Gastrocnemius medialis (tissue), 4 donors: ENCODE measurements around the gene MCAM. TPM values are rescaled to one million over a fixed set of nuclear protein-coding genes. Genes with fewer than 3 reads are reported as not detected.

ENCODE experiments used
- ATAC-seq, 2 donors: fragments of 150-250 bp; one replicate each; pipeline ENCODE4 v1.9.1; 2016
- DNase-seq, 2 donors: peaks; one replicate each; pipeline ENCODE4 v3.0.0-alpha.2; 2019
- H3K27ac ChIP-seq, 4 donors: fragments of 200-600 bp; sonication (generic); 1 replicate in 1 of 4; 2 replicates in 3 of 4; pipeline ENCODE4 v1.5.1; 2016 to 2018; ENCODE audit warnings: mild to moderate bottlenecking in 2 of 4, moderate library complexity in 1 of 4
- H3K27me3 ChIP-seq, 3 donors: fragments of 200-600 bp; sonication (generic) in 2 of 3; 1 replicate in 1 of 3; 2 replicates in 2 of 3; pipeline versions ENCODE4 v1.5.1 to v1.6.0; 2016 to 2019; ENCODE audit warnings: mild to moderate bottlenecking in 1 of 3, moderate library complexity in 1 of 3
- H3K36me3 ChIP-seq, 2 donors: fragments of 200-600 bp; sonication (generic) in 1 of 2; one replicate each; pipeline ENCODE4 v1.5.1; 2017 to 2018
- H3K4me1 ChIP-seq, 2 donors: fragments of 200-600 bp; sonication (generic) in 1 of 2; one replicate each; pipeline ENCODE4 v1.5.1; 2016 to 2017; ENCODE audit warnings: mild to moderate bottlenecking in 2 of 2
- H3K4me3 ChIP-seq, 4 donors: fragments of 200-600 bp; sonication (generic) in 3 of 4; 1 replicate in 1 of 4; 2 replicates in 3 of 4; pipeline ENCODE4 v1.5.1; 2016 to 2019; ENCODE audit warnings: mild to moderate bottlenecking in 2 of 4
- H3K9me3 ChIP-seq, 3 donors: fragments of 200-600 bp; sonication (generic) in 2 of 3; 1 replicate in 1 of 3; 2 replicates in 2 of 3; pipeline ENCODE4 v1.5.1; 2016 to 2019
- CTCF ChIP-seq, 5 experiments: fragments of 450-650 bp in 3 of 5; fragments of 200-600 bp in 2 of 5; sonication (generic) in 2 of 5; IDR thresholded peaks in 4 of 5; conservative IDR thresholded peaks in 1 of 5; 1 replicate in 4 of 5; 2 replicates in 1 of 5; pipeline ENCODE4 v1.5.1; 2016 to 2019; ENCODE audit warnings: antibody characterized with exemption in 5 of 5, mild to moderate bottlenecking in 3 of 5, moderate library complexity in 3 of 5
- POLR2A ChIP-seq, 2 donors: fragments of 450-650 bp; IDR thresholded peaks; one replicate each; pipeline ENCODE4 v1.6.1; 2017; ENCODE audit warnings: antibody characterized with exemption in 2 of 2, mild to moderate bottlenecking in 2 of 2, moderate library complexity in 2 of 2
- in situ Hi-C, 4 donors: fragments of 200-750 bp; cut with MboI; loops; one replicate each; pipeline versions ENCODE4 v1.15.0 to v1.8.0; 2017; ENCODE audit warnings: low sequenced_read_pairs in 4 of 4
- intact Hi-C: fragments of 100-400 bp; cut with DNase I; formaldehyde crosslinking; loops from one replicate; pipeline ENCODE4 v1.15.1; 2023; ENCODE audit warnings: low total_unique reads
- total RNA-seq, 4 donors: library from RNA; depleted of rRNA; stranded (reverse); fragments of >200 nt; gene quantifications; one replicate each; pipeline versions ENCODE4 v1.1.0 to v1.2.3, GENCODE V29; 2016

The MCAM gene
- total RNA-seq, 4 donors from 2014 or later = 22.6 to 193 (median 123) TPM

- TF ChIP-seq CTCF (IDR thresholded peaks at IDR 0.05 in 4 of 5, conservative IDR thresholded peaks at IDR 0.05 in 1 of 5) (no peak), POLR2A (IDR thresholded peaks at IDR 0.05) (no peak)
- peaks cover 5 to 11% (median 8%) of the 10 kb centered on the region in 3 donors for H3K27me3 ChIP-seq
- no peaks in the 10 kb centered on the region for H3K9me3 ChIP-seq
- H3K4me1 ChIP-seq = peaks cover 27 to 34% of the 10 kb centered on the region in 2 donors
- H3K27ac ChIP-seq = no peak overlapping the region
- in situ Hi-C loops = no loop called here
- ATAC-seq (no peak), DNase-seq (peak in 1 of 2 donors; percentile 18)
- no peak overlapping the region for H3K4me3 ChIP-seq
- no peaks in the 10 kb centered on the region for H3K36me3 ChIP-seq
- intact Hi-C loops = loop anchor here (5.0 kb wide), 1 partner anchor 130 kb away; no protein-coding TSS in a partner anchor
These were observed 25.6 kb upstream of the MCAM start for GRCh38 chr11:119342362-119343130.

- in situ Hi-C loops = no loop called here
These were observed 25.0 kb upstream of the MCAM start for GRCh38 chr11:119342023-119342300.

GRCh38 chr11:119341222-119342022 lies 24.5 kb upstream of the MCAM start:
- Histone ChIP-seq H3K9me3 (no peaks in the 10 kb centered on the region), H3K27ac (peak overlapping the region; percentile 72 to 90 (median 82)), H3K27me3 (peaks cover 5 to 11% (median 8%) of the 10 kb centered on the region in 3 donors), H3K4me3 (peak overlapping the region; percentile 61 to 73 (median 66)), H3K4me1 (peaks cover 29 to 42% of the 10 kb centered on the region in 2 donors), H3K36me3 (no peaks in the 10 kb centered on the region)
- peak in 1 of 2 donors; percentile 15 for DNase-seq
- TF ChIP-seq POLR2A (IDR thresholded peaks at IDR 0.05) (no peak), CTCF (IDR thresholded peaks at IDR 0.05 in 4 of 5, conservative IDR thresholded peaks at IDR 0.05 in 1 of 5) (no peak)
- ATAC-seq = no peak
- intact Hi-C loops = loop anchor here (5.0 kb wide), 1 partner anchor 131 kb away; no protein-coding TSS in a partner anchor
- in situ Hi-C loops = no loop called here

More at GRCh38 chr11:119342023-119342300, 25.0 kb upstream of the MCAM start:
- peak in 1 of 2 donors; percentile 10 for DNase-seq
- no peak for TF ChIP-seq POLR2A (IDR thresholded peaks at IDR 0.05)
- no peak for TF ChIP-seq CTCF (IDR thresholded peaks at IDR 0.05 in 4 of 5, conservative IDR thresholded peaks at IDR 0.05 in 1 of 5)
- no peaks in the 10 kb centered on the region for H3K9me3 ChIP-seq
- intact Hi-C loops = loop anchor here (5.0 kb wide), 1 partner anchor 130 kb away; no protein-coding TSS in a partner anchor
- H3K36me3 ChIP-seq = no peaks in the 10 kb centered on the region
- H3K4me1 ChIP-seq = peaks cover 29 to 37% of the 10 kb centered on the region in 2 donors
- peaks cover 5 to 11% (median 8%) of the 10 kb centered on the region in 3 donors for H3K27me3 ChIP-seq
- no peak overlapping the region for H3K27ac ChIP-seq
- H3K4me3 ChIP-seq = no peak overlapping the region
- no peak for ATAC-seq

GRCh38 chr11:119340335-119341221 lies 23.6 kb upstream of the MCAM start, which contains the start of gene C1QTNF5:
TSS of gene C1QTNF5 (minus strand) at chr11:119340883. CDS start at chr11:119340397, 486 bp downstream.
- Histone ChIP-seq H3K9me3 (no peaks in the 10 kb centered on the region), H3K4me3 (peak within 1 kb of the TSS; percentile 61 to 73 (median 66)), H3K4me1 (peaks cover 33 to 51% of the 10 kb centered on the region in 2 donors), H3K27ac (peak within 1 kb of the TSS; percentile 72 to 90 (median 82)), H3K27me3 (peaks cover 5 to 11% (median 8%) of the 10 kb centered on the region in 3 donors), H3K36me3 (no peaks in the 10 kb centered on the region)
- TF ChIP-seq POLR2A (IDR thresholded peaks at IDR 0.05) (peak in 1 of 2 donors; percentile 39), CTCF (IDR thresholded peaks at IDR 0.05 in 4 of 5, conservative IDR thresholded peaks at IDR 0.05 in 1 of 5) (no peak)
- peak; percentile 19 to 36 for ATAC-seq
- DNase-seq = peak in 1 of 2 donors; percentile 67
- intact Hi-C loops = loop anchor here (5.0 kb wide), 1 partner anchor 132 kb away; no protein-coding TSS in a partner anchor
- in situ Hi-C loops = no loop called here
